NCI-H1092 treated with DMSO at 0.1 percent for 48 hours (cell line): ENCODE results near the gene DGKG.

Experiments
- DNase-seq: peaks from one replicate; lab custom pipeline; 2025; lab: John Stamatoyannopoulos, UW

DGKG gene

DNA sequence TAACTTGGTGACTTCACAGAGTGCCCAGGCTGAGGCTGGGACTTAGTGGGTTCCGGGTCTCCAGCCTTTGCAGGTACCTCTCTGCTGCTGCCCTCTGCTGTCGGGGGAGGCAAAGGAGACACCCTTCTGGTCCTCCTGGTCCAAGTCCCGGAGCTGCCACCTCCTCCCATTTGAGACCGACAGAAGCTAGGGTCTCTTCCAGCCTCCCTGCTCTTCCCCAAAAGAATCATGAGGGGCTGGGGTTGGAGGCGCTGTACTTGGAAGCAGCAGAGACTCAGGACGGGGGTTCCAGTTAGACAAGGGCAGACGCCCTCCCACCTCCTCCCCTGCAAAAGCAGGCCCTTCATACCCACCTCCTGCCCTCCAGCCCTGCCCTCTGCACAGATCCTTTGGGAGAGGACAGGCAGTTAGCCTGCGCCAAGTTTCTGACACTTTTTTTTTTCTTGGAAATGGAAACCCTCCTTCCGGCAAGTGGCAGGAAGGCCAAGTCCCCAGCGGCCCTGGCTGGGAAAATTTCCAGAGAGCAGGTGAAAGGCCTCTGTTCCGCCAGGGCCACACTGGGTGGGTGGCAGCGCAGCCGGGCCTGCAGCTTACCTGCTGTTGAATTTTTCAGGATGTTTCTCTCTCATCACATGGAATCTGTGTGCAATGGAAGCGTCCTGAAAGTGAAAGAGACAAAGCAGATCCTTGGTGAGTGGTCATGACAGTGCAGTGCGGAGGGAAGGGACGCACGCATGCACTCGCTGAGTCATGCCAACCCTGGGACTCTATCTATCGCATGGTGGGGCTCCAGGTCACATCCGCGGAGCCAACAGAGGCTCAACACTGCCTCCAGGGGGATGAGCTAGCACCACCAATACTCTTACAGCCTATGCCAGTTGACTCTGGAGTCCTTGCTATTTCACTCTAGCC, 119.9 kb downstream of the DGKG start:
- DNase-seq = peak; percentile 11

DNA sequence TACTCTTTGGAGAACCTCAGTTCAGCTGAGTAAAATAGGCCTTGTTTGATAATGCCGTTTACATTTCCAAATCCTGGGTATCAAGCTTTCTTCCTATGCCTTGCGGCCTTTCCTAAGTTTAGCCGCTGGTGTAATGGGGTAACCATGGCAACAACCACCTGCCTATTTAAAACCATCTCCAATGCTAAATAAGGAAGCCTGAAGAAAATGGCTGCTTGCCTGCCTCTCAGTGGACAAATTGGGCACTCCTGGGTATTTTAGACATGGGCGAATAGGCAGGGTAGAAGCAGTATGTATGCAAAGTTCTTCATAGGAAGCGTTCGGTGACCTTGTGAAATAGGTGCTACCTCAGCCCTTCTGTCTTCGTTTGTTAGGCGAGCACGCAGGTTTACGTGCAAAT, 122.7 kb downstream of the DGKG start:
- DNase-seq = peak; percentile 35

DNA sequence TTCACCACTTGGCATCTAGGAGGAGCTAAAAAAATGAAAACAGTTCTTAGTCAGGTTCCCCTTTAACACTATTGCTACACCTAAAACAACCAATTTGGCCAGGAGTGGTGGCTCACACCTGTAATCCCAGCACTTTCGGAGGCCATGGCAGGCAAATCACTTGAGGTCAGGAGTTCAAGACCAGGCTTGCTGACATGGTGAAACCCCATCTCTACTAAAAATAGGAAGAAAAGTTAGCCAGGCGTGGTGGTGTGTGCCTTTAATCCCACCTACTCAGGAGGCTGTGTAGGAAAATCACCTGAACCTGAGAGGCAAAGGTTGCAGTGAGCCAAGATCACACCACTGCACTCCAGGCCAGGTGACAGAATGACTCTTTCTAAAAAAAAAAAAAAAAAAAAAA, 124.1 kb downstream of the DGKG start:
- no peak for DNase-seq

GRCh38 chr3:186236357-186237020, 125.5 kb downstream of the DGKG start:
- DNase-seq = no peak

GRCh38 chr3:186235554-186235953, 126.5 kb downstream of the DGKG start:
- DNase-seq = no peak

GRCh38 chr3:186234152-186234551, 127.9 kb downstream of the DGKG start:
- no peak for DNase-seq

- DNase-seq = no peak
Observed at GRCh38 chr3:186226482-186226881, 135.6 kb downstream of the DGKG start.

DNA sequence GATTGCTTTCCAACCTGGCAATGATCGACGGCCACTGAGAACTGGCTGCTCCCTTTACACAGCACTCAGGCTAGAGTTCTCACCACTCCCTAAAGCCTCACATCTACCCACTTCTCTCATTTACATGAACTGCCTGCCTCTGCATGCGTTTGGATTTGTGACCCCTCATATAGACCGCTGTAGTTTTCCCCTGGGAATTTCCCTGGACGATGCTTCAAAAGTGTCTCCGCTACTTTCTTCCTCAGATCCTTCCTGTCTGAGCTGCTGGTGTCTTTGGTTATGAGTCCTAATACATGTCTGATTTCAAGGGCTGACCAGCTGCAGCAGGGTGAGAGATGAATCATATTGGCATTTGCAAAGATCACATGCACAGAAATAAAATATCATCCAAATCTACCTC, 136.4 kb downstream of the DGKG start:
- DNase-seq = no peak

- DNase-seq = no peak
Observed at GRCh38 chr3:186224041-186224610, 137.9 kb downstream of the DGKG start.

DNA sequence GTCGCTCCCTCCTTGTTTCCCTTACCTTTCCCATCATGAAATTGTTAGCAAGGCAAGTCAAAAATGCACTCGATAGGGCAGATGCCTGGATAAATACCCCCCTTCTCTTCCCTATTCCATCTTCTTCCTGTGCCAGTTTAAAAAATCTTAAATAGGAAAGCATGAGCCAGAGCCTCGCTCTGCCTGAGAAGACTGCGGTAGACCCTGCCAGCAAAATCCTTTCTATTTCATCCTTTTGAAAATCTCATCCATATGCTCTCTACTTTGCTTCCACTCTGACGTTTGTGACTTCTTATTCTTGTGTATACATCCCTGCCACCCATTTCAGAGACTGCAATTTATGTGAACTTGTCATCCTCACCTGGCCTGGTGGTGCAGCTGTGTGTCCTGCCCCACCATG, 138.6 kb downstream of the DGKG start:
- no peak for DNase-seq

DNA sequence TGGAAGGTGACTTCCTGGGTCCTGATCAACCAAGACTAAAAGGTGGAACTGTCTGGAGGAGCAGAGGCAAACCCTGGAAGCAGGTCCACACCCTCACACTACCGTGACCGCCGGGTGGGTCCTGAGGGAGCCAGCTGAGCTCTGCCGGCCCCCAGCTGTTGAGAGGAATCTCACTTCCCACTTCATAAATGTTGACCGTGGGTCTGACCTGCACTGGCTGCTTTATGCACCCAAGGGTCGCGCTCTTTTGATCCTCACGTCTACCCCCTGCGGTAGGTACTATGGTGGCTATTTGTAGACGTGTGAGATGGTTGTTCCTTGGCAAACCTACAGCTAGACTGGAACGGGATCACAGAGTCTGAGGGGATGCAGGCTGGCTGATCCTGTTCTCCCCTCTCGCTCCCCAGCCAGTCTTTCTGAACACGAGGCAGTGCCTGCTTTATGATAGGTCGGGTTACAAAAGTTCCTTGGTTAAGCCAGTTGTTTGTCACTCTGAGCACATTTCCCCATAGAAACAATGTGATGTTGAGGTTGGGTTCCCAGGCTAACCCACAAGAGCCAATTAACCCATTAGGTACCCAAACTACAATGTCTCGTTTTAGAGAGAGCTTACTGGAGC, 140.2 kb downstream of the DGKG start:
- no peak for DNase-seq

- DNase-seq = no peak
Observed at GRCh38 chr3:186220911-186221645, 141.0 kb downstream of the DGKG start.

- no peak for DNase-seq
Observed at GRCh38 chr3:186220365-186220764, 141.7 kb downstream of the DGKG start.

GRCh38 chr3:186219211-186219638, 142.8 kb downstream of the DGKG start:
- no peak for DNase-seq

DNA sequence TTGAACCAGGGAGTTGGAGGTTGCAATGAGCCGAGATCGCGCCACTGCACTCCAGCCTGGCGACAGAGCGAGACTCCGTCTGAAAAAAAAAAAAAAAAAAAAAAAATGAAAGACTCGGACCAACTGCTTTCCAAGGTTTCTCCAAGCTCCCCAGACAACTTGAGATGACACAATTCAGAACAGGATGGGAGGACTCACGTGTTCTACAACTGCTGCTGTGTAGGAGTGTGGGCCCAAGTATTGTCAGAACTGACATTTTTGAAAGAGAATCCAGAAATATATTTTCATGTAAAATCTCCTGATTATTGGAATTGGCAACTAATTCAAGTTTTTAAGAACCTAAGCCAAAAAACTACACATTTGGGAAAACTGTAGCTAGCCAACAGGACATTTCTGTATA, 143.6 kb downstream of the DGKG start:
- no peak for DNase-seq

DNA sequence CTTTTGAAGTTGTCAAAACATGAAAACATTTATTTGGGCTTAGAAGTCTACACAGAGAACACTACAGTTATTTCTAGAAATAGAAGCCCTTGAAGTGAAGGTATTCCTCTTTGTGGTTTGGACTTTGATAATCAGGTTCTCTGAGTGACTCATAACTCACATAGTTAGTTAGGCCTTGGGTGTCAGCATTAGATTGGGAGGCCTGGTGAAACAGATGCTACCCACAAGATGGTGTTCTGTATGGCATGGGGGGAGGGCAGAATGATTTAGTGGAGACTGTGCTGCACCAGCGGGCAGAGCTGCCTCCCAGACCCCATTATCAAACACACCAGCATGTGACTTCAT, 144.2 kb downstream of the DGKG start:
- no peak for DNase-seq

GRCh38 chr3:186216900-186217819, 144.9 kb downstream of the DGKG start:
- no peak for DNase-seq

GRCh38 chr3:186214670-186215069, 147.4 kb downstream of the DGKG start:
- no peak for DNase-seq

GRCh38 chr3:186213946-186214345, 148.1 kb downstream of the DGKG start:
- no peak for DNase-seq

DNA sequence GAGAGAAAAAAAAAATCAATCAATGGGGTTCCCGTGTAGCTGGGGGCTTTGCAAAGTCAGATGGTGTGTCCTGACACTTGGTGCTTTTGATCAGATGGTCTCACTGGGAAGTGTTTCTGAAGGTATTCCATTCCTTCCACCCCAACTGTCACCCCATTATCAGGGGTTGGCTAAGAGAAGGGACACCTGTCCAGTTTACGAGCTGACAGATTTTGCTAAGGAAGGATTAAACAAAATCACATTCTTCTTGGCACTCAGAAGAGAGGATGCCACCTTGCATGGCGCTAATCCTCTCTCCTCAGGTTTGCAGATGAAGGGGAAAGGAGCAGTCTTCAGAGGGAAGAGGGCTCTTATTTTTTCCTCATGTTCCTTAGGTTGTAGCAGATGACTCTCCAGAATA, 149.4 kb downstream of the DGKG start:
- no peak for DNase-seq
